Vagina (tissue), 2 donors: ENCODE results near the gene MRPS10. TPM values are rescaled to one million over a fixed set of nuclear protein-coding genes. Genes with fewer than 3 reads are reported as not detected.

Experiments used
- DNase-seq, 2 donors: peaks; one replicate each; pipeline ENCODE4 v3.0.0-alpha.2; 2017; ENCODE audit errors: extremely low spot score in 2 of 2
- H3K27ac ChIP-seq: fragments of 200-600 bp; sonication (generic); one replicate; pipeline ENCODE4 v1.5.1; 2019
- H3K27me3 ChIP-seq: fragments of 200-600 bp; sonication (generic); one replicate; pipeline ENCODE4 v1.5.1; 2019
- H3K36me3 ChIP-seq, 2 donors: fragments of 200-600 bp; sonication (generic); one replicate each; pipeline ENCODE4 v1.5.1; 2017 to 2019
- H3K4me1 ChIP-seq: fragments of 200-600 bp; sonication (generic); one replicate; pipeline ENCODE4 v1.5.1; 2019
- H3K4me3 ChIP-seq, 2 donors: fragments of 200-600 bp; sonication (generic); 1 replicate in 1 of 2; 2 replicates in 1 of 2; pipeline ENCODE4 v1.5.1; 2016 to 2019
- H3K9me3 ChIP-seq: fragments of 200-600 bp; sonication (generic); one replicate; pipeline ENCODE4 v1.5.1; 2019
- CTCF ChIP-seq, 3 experiments: fragments of 450-650 bp in 2 of 3; fragments of 200-600 bp in 1 of 3; sonication (generic) in 1 of 3; IDR thresholded peaks; one replicate each; pipeline ENCODE4 v1.5.1; 2017 to 2019; ENCODE audit warnings: antibody characterized with exemption in 3 of 3, mild to moderate bottlenecking in 2 of 3, moderate library complexity in 2 of 3
- POLR2A ChIP-seq, 2 donors: fragments of 450-650 bp; IDR thresholded peaks; one replicate each; pipeline ENCODE4 v1.6.1; 2017; ENCODE audit warnings: antibody characterized with exemption in 2 of 2, mild to moderate bottlenecking in 2 of 2, moderate library complexity in 2 of 2
- POLR2AphosphoS5 ChIP-seq, 2 donors: sonication (generic); formaldehyde crosslinking; IDR thresholded peaks; one replicate each; pipeline ENCODE4 v1.9.0; 2017; ENCODE audit warnings: antibody characterized with exemption in 2 of 2, mild to moderate bottlenecking in 2 of 2, low read depth in 1 of 2; ENCODE audit not compliant: insufficient read depth in 1 of 2
- intact Hi-C: fragments of 100-400 bp; cut with DNase I; formaldehyde crosslinking; loops from one replicate; pipeline ENCODE4 v1.15.1; 2023
- total RNA-seq: library from RNA; depleted of rRNA; stranded (reverse); fragments of >200 nt; gene quantifications from one replicate; pipeline ENCODE4 v1.2.3, GENCODE V29; 2016

The MRPS10 gene
- total RNA-seq, result 21.4 TPM

GRCh38 chr6:42217519-42218367 lies at the start of gene MRPS10:
Gene MRPS10 (minus strand): TSS chr6:42217861. CDS start chr6:42217849, 12 bp downstream.
- Histone ChIP-seq H3K4me1 (peaks cover 33% of the 10 kb centered on the region), H3K27me3 (no peaks in the 10 kb centered on the region), H3K36me3 (peaks cover 0 to 11% of the 10 kb centered on the region in 2 donors), H3K9me3 (no peaks in the 10 kb centered on the region), H3K4me3 (peak within 1 kb of the TSS; percentile 80 to 82), H3K27ac (peak within 1 kb of the TSS; percentile 81)
- intact Hi-C loops, result loop anchor here (5.0 kb wide), 1 partner anchor 235 kb away; the partner anchor contains the start of gene TRERF1
- DNase-seq, result no peak
- TF ChIP-seq POLR2A (IDR thresholded peaks at IDR 0.05) (peak in 1 of 2 donors; percentile 41), POLR2AphosphoS5 (IDR thresholded peaks at IDR 0.05; ENCODE audit: insufficient read depth in 1 of 2, low read depth in 1 of 2) (peak; percentile 90 to 98), CTCF (IDR thresholded peaks at IDR 0.05) (no peak)

- TF ChIP-seq POLR2A (IDR thresholded peaks at IDR 0.05) (no peak), POLR2AphosphoS5 (IDR thresholded peaks at IDR 0.05; ENCODE audit: insufficient read depth in 1 of 2, low read depth in 1 of 2) (no peak), CTCF (IDR thresholded peaks at IDR 0.05) (no peak)
- H3K36me3 ChIP-seq, result peaks cover 0 to 31% of the 10 kb centered on the region in 2 donors
- no peak overlapping the region for H3K27ac ChIP-seq
- DNase-seq, result no peak
- no peaks in the 10 kb centered on the region for H3K9me3 ChIP-seq
- no peaks in the 10 kb centered on the region for H3K27me3 ChIP-seq
- intact Hi-C loops, result loop anchor here (10.0 kb wide), 2 partner anchors 188 to 268 kb away; partner anchors contain the start of gene TRERF1
- peaks cover 12% of the 10 kb centered on the region for H3K4me1 ChIP-seq
- no peak overlapping the region for H3K4me3 ChIP-seq
Observed at GRCh38 chr6:42266538-42266937, 48.9 kb upstream of the MRPS10 start.

GRCh38 chr6:42264852-42265390 lies 47.3 kb upstream of the MRPS10 start:
- TF ChIP-seq POLR2A (IDR thresholded peaks at IDR 0.05) (no peak), POLR2AphosphoS5 (IDR thresholded peaks at IDR 0.05; ENCODE audit: insufficient read depth in 1 of 2, low read depth in 1 of 2) (no peak), CTCF (IDR thresholded peaks at IDR 0.05) (no peak)
- intact Hi-C loops, result loop anchor here (10.0 kb wide), 2 partner anchors 190 to 270 kb away; partner anchors contain the start of gene TRERF1
- Histone ChIP-seq H3K9me3 (no peaks in the 10 kb centered on the region), H3K4me1 (peaks cover 12% of the 10 kb centered on the region), H3K27me3 (no peaks in the 10 kb centered on the region), H3K4me3 (no peak overlapping the region), H3K36me3 (peaks cover 0 to 31% of the 10 kb centered on the region in 2 donors), H3K27ac (no peak overlapping the region)
- no peak for DNase-seq

- intact Hi-C loops, result loop anchor here (10.0 kb wide), 2 partner anchors 190 to 270 kb away; partner anchors contain the start of gene TRERF1
- Histone ChIP-seq H3K9me3 (no peaks in the 10 kb centered on the region), H3K4me3 (no peak overlapping the region), H3K27ac (no peak overlapping the region), H3K27me3 (no peaks in the 10 kb centered on the region), H3K36me3 (peaks cover 0 to 30% of the 10 kb centered on the region in 2 donors), H3K4me1 (peaks cover 12% of the 10 kb centered on the region)
- no peak for TF ChIP-seq POLR2A (IDR thresholded peaks at IDR 0.05)
- TF ChIP-seq CTCF (IDR thresholded peaks at IDR 0.05), result no peak
- no peak for TF ChIP-seq POLR2AphosphoS5 (IDR thresholded peaks at IDR 0.05; ENCODE audit: insufficient read depth in 1 of 2, low read depth in 1 of 2)
- DNase-seq, result no peak
Observed at GRCh38 chr6:42264162-42264851, 46.6 kb upstream of the MRPS10 start.
